HepG2 (cell line): ENCODE measurements around the gene PLS1. TPM values are rescaled to one million over a fixed set of nuclear protein-coding genes. Genes with fewer than 3 reads are reported as not detected.

Experiments
- AGO2 ChIP-seq: fragments of 200-400 bp; formaldehyde crosslinking; optimal IDR thresholded peaks from 2 replicates; pipeline ENCODE3; 2017; ENCODE audit warnings: mild to moderate bottlenecking, low read depth, low read length, moderate library complexity
- ARID4A ChIP-seq: sonication (generic); formaldehyde crosslinking; IDR thresholded peaks from 2 replicates; pipeline ENCODE4 v1.5.0; 2020; ENCODE audit warnings: mild to moderate bottlenecking, missing genetic modification reagents, borderline replicate concordance
- ARNTL ChIP-seq: sonication (generic); formaldehyde crosslinking; IDR thresholded peaks from 2 replicates; pipeline ENCODE4 v1.4.0; 2020; ENCODE audit warnings: mild to moderate bottlenecking, missing genetic modification reagents
- CREM ChIP-seq, 2 experiments: sonication (generic) in 1 of 2; formaldehyde crosslinking in 1 of 2; IDR thresholded peaks; 2 replicates each; pipeline versions ENCODE4 v1.4.0 to v1.6.1; 2016 to 2020; ENCODE audit warnings: antibody characterized with exemption in 1 of 2, mild to moderate bottlenecking in 1 of 2, missing genetic modification reagents in 1 of 2
- GMEB2 ChIP-seq: IDR thresholded peaks from 2 replicates; pipeline ENCODE4 v1.6.1; 2016; ENCODE audit warnings: missing biosample characterization, missing genetic modification reagents, low read depth
- HNF4G ChIP-seq, 2 experiments: sonication (generic) in 1 of 2; formaldehyde crosslinking in 1 of 2; IDR thresholded peaks; 2 replicates each; pipeline versions ENCODE4 v1.4.0 to v1.6.1; 2011 to 2020; ENCODE audit warnings: borderline replicate concordance in 2 of 2, low read depth in 2 of 2, mild to moderate bottlenecking in 2 of 2, low read length in 1 of 2, missing genetic modification reagents in 1 of 2, moderate library complexity in 1 of 2
- KMT2A ChIP-seq: sonication (generic); formaldehyde crosslinking; IDR thresholded peaks from 2 replicates; pipeline ENCODE4 v1.4.0; 2020; ENCODE audit warnings: missing genetic modification reagents
- TEAD3 ChIP-seq: optimal IDR thresholded peaks from 2 replicates; pipeline ENCODE3; 2016; ENCODE audit warnings: borderline replicate concordance
- THAP11 ChIP-seq: IDR thresholded peaks from 2 replicates; pipeline ENCODE4 v1.6.1; 2016; ENCODE audit warnings: missing biosample characterization, missing genetic modification reagents
- ZNF598 ChIP-seq: sonication (generic); formaldehyde crosslinking; IDR thresholded peaks from 2 replicates; pipeline ENCODE4 v1.5.1; 2020; ENCODE audit warnings: mild to moderate bottlenecking, missing genetic modification reagents, borderline replicate concordance
- ZNF616 ChIP-seq: sonication (generic); formaldehyde crosslinking; IDR thresholded peaks from 2 replicates; pipeline ENCODE4 v1.5.0; 2020; ENCODE audit warnings: low read depth, mild to moderate bottlenecking, missing genetic modification reagents
- ZNF749 ChIP-seq: sonication (generic); formaldehyde crosslinking; IDR thresholded peaks from 2 replicates; pipeline ENCODE4 v1.8.0; 2022; ENCODE audit warnings: mild to moderate bottlenecking, missing genetic modification reagents, moderate library complexity, borderline replicate concordance
- polyA plus RNA-seq, 8 experiments: library from polyadenylated mRNA; depleted of rRNA in 3 of 8; stranded (reverse) in 7 of 8; unstranded in 1 of 8; fragments of >200 nt; fragmentation: Illumina TruSeq in 4 of 8; extraction: Trizol in 4 of 8; gene quantifications; 2 replicates each; pipeline versions ENCODE4 v1.2.1 to v1.2.3, GENCODE V29; 2011 to 2016; ENCODE audit warnings: low read depth in 4 of 8, missing spikeins in 1 of 8, mixed read lengths in 1 of 8; ENCODE audit not compliant: insufficient read depth in 1 of 8
- total RNA-seq, 5 experiments: library from RNA; depleted of rRNA; stranded (reverse); fragments of >200 nt; fragmentation: Illumina TruSeq; extraction: Trizol; gene quantifications; 2 replicates each; pipeline ENCODE4 v1.2.3, GENCODE V29; 2016; ENCODE audit warnings: low read depth in 1 of 5
- TF ChIP-seq, protein P1 (sequence below): IDR thresholded peaks from 2 replicates; pipeline ENCODE4 v1.6.1; 2016; ENCODE audit warnings: mild to moderate bottlenecking
- TF ChIP-seq, protein P2 (sequence below): sonication (generic); formaldehyde crosslinking; IDR thresholded peaks from 2 replicates; pipeline ENCODE4 v1.8.1; 2022; ENCODE audit warnings: low read depth, mild to moderate bottlenecking, missing genetic modification reagents
- TF ChIP-seq, protein P3 (sequence below): sonication (generic); formaldehyde crosslinking; IDR thresholded peaks from 2 replicates; pipeline ENCODE4 v1.4.0; 2020; ENCODE audit warnings: missing genetic modification reagents, mild to moderate bottlenecking, borderline replicate concordance

PLS1 gene
- total and polyA plus RNA-seq, 2 of the 13 experiments (the other 11 are each of a cell fraction or from before 2014, with no cell fraction given) = 11.2 to 21.1 TPM

DNA sequence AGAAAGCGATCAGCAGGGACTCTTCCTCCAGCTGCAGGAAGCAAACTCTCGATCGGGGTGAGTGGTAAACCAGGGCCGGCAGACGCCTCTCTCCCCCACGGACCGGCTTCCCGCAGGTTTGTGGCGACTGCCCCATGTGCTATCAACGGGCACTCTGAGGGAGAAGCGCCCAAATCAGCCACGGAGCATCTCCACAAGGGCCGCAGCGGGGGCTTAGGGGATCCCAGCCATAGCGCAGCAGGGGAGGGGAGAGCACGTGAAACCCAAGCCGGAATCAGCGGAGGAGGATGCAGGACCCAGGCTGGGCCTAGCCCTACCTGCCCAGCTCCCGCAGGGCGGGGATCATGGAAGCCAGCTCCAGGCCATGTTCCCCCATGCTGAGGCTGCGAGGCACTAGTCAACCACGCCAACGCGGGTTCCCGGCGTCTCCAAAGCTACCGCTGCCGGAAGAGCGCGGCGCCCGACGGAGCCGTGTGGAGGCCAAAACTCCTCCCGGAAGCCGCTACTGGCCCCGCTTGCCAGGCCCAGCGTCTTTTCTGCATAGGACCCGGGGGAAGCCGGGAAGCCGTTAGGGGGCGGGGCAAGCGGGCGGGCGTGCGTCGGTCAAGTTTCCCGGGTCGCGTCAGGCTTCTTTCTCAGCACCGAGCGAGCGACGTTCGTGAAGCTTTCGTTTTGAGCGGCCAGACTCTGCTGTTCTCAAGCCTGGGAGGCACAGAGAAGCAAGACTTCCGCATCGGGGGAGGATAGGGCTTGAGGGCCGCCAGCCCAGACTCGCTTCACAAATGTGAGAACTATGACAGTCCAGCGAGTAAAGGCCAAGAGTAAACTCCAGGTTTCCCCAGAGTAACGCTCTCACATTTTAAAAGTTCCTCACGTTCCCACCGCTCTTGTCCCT, 17.6 kb upstream of the PLS1 start, which contains the start of gene ATR (continued):
- TF ChIP-seq, protein P1, sequence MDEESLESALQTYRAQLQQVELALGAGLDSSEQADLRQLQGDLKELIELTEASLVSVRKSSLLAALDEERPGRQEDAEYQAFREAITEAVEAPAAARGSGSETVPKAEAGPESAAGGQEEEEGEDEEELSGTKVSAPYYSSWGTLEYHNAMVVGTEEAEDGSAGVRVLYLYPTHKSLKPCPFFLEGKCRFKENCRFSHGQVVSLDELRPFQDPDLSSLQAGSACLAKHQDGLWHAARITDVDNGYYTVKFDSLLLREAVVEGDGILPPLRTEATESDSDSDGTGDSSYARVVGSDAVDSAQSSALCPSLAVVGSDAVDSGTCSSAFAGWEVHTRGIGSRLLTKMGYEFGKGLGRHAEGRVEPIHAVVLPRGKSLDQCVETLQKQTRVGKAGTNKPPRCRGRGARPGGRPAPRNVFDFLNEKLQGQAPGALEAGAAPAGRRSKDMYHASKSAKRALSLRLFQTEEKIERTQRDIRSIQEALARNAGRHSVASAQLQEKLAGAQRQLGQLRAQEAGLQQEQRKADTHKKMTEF = peak; percentile 99
- TF ChIP-seq AGO2 (peak; percentile 69), ARID4A (peak; percentile 100), ZNF749 (CRISPR knock-in tag) (peak; percentile 80; the same call in 1 of the 2 replicates), THAP11 (peak; percentile 93), TEAD3 (CRISPR knock-in tag) (peak; percentile 83), HNF4G (IDR thresholded peaks at IDR 0.05; ENCODE audit: borderline replicate concordance, low read depth, low read length) (no peak; the same call in 1 of the 2 replicates), HNF4G (CRISPR knock-in tag; IDR thresholded peaks at IDR 0.05; ENCODE audit: borderline replicate concordance, low read depth) (no peak), ARNTL (CRISPR knock-in tag) (peak; percentile 74; the same call in 1 of the 2 replicates), CREM (IDR thresholded peaks at IDR 0.05) (peak; percentile 77), CREM (CRISPR knock-in tag; IDR thresholded peaks at IDR 0.05) (no peak), GMEB2 (CRISPR knock-in tag) (peak; percentile 93), ZNF598 (peak; percentile 94), ZNF616 (CRISPR knock-in tag) (peak; percentile 82), KMT2A (CRISPR knock-in tag) (peak; percentile 99)
- TF ChIP-seq, protein P2, sequence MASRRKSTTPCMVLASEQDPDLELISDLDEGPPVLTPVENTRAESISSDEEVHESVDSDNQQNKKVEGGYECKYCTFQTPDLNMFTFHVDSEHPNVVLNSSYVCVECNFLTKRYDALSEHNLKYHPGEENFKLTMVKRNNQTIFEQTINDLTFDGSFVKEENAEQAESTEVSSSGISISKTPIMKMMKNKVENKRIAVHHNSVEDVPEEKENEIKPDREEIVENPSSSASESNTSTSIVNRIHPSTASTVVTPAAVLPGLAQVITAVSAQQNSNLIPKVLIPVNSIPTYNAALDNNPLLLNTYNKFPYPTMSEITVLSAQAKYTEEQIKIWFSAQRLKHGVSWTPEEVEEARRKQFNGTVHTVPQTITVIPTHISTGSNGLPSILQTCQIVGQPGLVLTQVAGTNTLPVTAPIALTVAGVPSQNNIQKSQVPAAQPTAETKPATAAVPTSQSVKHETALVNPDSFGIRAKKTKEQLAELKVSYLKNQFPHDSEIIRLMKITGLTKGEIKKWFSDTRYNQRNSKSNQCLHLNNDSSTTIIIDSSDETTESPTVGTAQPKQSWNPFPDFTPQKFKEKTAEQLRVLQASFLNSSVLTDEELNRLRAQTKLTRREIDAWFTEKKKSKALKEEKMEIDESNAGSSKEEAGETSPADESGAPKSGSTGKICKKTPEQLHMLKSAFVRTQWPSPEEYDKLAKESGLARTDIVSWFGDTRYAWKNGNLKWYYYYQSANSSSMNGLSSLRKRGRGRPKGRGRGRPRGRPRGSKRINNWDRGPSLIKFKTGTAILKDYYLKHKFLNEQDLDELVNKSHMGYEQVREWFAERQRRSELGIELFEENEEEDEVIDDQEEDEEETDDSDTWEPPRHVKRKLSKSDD (CRISPR knock-in tag) = 0 out of 2 replicates have a peak, but pooled peaks have one; percentile 44
- TF ChIP-seq, protein P3, sequence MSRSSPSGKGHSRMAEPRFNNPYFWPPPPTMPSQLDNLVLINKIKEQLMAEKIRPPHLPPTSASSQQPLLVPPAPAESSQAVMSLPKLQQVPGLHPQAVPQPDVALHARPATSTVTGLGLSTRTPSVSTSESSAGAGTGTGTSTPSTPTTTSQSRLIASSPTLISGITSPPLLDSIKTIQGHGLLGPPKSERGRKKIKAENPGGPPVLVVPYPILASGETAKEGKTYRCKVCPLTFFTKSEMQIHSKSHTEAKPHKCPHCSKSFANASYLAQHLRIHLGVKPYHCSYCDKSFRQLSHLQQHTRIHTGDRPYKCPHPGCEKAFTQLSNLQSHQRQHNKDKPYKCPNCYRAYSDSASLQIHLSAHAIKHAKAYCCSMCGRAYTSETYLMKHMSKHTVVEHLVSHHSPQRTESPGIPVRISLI (CRISPR knock-in tag) = peak; percentile 17; the same call in 1 of the 2 replicates
